HepG2 (cell line): ENCODE results near the gene RAB11FIP5. TPM values are rescaled to one million over a fixed set of nuclear protein-coding genes. Genes with fewer than 3 reads are reported as not detected.

Experiments used
- MBD4 ChIP-seq: IDR thresholded peaks from 2 replicates; pipeline ENCODE4 v1.6.1; 2012; ENCODE audit warnings: low read length, inconsistent platforms, borderline replicate concordance
- polyA plus RNA-seq, 8 experiments: library from polyadenylated mRNA; depleted of rRNA in 3 of 8; stranded (reverse) in 7 of 8; unstranded in 1 of 8; fragments of >200 nt; fragmentation: Illumina TruSeq in 4 of 8; extraction: Trizol in 4 of 8; gene quantifications; 2 replicates each; pipeline versions ENCODE4 v1.2.1 to v1.2.3, GENCODE V29; 2011 to 2016; ENCODE audit warnings: low read depth in 4 of 8, missing spikeins in 1 of 8, mixed read lengths in 1 of 8; ENCODE audit not compliant: insufficient read depth in 1 of 8
- total RNA-seq, 5 experiments: library from RNA; depleted of rRNA; stranded (reverse); fragments of >200 nt; fragmentation: Illumina TruSeq; extraction: Trizol; gene quantifications; 2 replicates each; pipeline ENCODE4 v1.2.3, GENCODE V29; 2016; ENCODE audit warnings: low read depth in 1 of 5
- TF ChIP-seq, protein P1 (sequence below): sonication (generic); formaldehyde crosslinking; IDR thresholded peaks from 2 replicates; pipeline ENCODE4 v1.4.0; 2020; ENCODE audit warnings: missing genetic modification reagents
- TF ChIP-seq, protein P2 (sequence below): fragments of 450-650 bp; IDR thresholded peaks from 2 replicates; pipeline ENCODE4 v1.6.1; 2017; ENCODE audit warnings: mild to moderate bottlenecking
- TF ChIP-seq, protein P3 (sequence below): sonication (generic); formaldehyde crosslinking; IDR thresholded peaks from 2 replicates; pipeline ENCODE4 v1.5.0; 2020; ENCODE audit warnings: mild to moderate bottlenecking, low read depth, missing genetic modification reagents, borderline replicate concordance
- TF ChIP-seq, protein P4 (sequence below): sonication (generic); formaldehyde crosslinking; conservative IDR thresholded peaks from 2 replicates; pipeline ENCODE4 v1.4.0; 2020; ENCODE audit warnings: missing genetic modification reagents

RAB11FIP5 gene
- total and polyA plus RNA-seq, 2 of the 13 experiments (the other 11 are each of a cell fraction or from before 2014, with no cell fraction given), result 9.4 to 22.9 TPM

DNA sequence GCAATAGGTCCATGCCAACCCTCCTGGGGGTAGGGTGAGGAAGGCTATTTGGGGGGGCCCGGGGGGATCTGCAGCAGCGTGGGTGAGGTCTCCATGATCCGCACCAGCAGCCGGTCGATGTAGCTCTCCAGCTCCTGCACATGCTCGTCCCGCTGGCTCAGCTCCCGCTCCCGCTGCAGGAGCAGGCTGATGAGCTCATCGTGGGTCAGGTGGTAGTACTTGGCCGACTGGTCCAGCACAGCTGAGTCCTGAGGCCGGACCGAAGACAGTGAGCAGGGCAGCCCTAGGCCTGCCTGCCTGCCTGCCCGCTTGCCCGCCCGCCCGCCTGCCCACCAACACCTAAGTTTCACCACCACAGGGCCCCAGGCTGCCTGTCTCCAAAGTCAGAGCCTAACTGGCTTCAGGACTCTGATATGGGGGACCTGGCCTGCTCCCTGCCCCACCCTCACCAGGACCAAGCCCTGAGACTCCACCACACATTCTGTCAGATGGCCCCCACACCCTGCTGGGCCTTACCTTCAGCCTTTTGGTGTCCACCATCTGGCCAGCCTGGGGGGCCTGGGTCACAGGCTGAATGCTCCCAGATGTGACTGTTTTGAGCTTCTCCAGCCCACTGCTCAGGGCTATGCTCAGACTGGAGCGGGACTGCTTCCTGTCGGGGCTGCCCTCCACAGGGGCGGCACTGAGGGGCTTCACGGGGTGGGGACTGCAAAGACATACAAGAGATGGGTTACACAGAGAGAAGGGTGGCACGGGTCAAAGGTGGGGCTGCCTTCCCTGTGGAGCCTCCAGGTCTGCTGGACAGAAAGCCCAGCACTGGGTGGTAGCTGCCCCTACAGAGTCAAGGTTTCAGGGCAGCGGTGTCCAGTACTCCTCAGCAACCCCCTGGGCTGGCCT, 37.0 kb downstream of the RAB11FIP5 start (continued):
- TF ChIP-seq, protein P1, sequence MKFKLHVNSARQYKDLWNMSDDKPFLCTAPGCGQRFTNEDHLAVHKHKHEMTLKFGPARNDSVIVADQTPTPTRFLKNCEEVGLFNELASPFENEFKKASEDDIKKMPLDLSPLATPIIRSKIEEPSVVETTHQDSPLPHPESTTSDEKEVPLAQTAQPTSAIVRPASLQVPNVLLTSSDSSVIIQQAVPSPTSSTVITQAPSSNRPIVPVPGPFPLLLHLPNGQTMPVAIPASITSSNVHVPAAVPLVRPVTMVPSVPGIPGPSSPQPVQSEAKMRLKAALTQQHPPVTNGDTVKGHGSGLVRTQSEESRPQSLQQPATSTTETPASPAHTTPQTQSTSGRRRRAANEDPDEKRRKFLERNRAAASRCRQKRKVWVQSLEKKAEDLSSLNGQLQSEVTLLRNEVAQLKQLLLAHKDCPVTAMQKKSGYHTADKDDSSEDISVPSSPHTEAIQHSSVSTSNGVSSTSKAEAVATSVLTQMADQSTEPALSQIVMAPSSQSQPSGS (CRISPR knock-in tag), result no peak
- TF ChIP-seq, protein P2, sequence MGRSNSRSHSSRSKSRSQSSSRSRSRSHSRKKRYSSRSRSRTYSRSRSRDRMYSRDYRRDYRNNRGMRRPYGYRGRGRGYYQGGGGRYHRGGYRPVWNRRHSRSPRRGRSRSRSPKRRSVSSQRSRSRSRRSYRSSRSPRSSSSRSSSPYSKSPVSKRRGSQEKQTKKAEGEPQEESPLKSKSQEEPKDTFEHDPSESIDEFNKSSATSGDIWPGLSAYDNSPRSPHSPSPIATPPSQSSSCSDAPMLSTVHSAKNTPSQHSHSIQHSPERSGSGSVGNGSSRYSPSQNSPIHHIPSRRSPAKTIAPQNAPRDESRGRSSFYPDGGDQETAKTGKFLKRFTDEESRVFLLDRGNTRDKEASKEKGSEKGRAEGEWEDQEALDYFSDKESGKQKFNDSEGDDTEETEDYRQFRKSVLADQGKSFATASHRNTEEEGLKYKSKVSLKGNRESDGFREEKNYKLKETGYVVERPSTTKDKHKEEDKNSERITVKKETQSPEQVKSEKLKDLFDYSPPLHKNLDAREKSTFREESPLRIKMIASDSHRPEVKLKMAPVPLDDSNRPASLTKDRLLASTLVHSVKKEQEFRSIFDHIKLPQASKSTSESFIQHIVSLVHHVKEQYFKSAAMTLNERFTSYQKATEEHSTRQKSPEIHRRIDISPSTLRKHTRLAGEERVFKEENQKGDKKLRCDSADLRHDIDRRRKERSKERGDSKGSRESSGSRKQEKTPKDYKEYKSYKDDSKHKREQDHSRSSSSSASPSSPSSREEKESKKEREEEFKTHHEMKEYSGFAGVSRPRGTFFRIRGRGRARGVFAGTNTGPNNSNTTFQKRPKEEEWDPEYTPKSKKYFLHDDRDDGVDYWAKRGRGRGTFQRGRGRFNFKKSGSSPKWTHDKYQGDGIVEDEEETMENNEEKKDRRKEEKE, result no peak
- TF ChIP-seq, protein P3, sequence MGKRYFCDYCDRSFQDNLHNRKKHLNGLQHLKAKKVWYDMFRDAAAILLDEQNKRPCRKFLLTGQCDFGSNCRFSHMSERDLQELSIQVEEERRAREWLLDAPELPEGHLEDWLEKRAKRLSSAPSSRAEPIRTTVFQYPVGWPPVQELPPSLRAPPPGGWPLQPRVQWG (CRISPR knock-in tag), result no peak
- TF ChIP-seq, protein P4, sequence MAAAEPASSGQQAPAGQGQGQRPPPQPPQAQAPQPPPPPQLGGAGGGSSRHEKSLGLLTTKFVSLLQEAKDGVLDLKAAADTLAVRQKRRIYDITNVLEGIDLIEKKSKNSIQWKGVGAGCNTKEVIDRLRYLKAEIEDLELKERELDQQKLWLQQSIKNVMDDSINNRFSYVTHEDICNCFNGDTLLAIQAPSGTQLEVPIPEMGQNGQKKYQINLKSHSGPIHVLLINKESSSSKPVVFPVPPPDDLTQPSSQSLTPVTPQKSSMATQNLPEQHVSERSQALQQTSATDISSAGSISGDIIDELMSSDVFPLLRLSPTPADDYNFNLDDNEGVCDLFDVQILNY (CRISPR knock-in tag), result no peak
- TF ChIP-seq MBD4, result no peak
